ENCODE results near the gene FABP3. TPM values are rescaled to one million over a fixed set of nuclear protein-coding genes. Genes with fewer than 3 reads are reported as not detected.

FABP3 gene
- total and polyA plus RNA-seq, 2 of the 13 experiments (the other 11 are each of a cell fraction or from before 2014, with no cell fraction given): 0.21 to 0.24 TPM

GRCh38 chr1:31400393-31400792 lies 27.5 kb upstream of the FABP3 start:
- DNase-seq (ENCODE audit: low spot score) (no peak), ATAC-seq (no peak), FAIRE-seq (no peak)
- peaks cover 0 to 2% of the 10 kb centered on the region in 2 experiments; a peak in 1 of 5 replicates for H3K27me3 ChIP-seq (ENCODE audit: control insufficient read depth in 1 of 2, insufficient read depth in 2 of 2, low read length in 2 of 2)
- no peak overlapping the region for H3K4me3 ChIP-seq (replicated peaks in 1 of 3; ENCODE audit: insufficient read depth in 1 of 3, low read depth in 2 of 3, low read length in 3 of 3)
- POLR2A ChIA-PET: no interaction called here
- H3K9me3 ChIP-seq (ENCODE audit: low read length): no peaks in the 10 kb centered on the region
- intact Hi-C loops (cut with micrococcal nuclease; ENCODE audit: unreplicated experiment) (no loop called here), in situ Hi-C loops (cut with HindIII; ENCODE audit: extremely low pct_ligation_motif_present, low pct_unique_long_range_greater_than_20kb) (no loop called here)
- peak; percentile 67; the same call in 1 of the 2 replicates for TF ChIP-seq CEBPB (IDR thresholded peaks at IDR 0.05; ENCODE audit: borderline replicate concordance, low read depth, low read length)
- no peak for TF ChIP-seq ZKSCAN1 (IDR thresholded peaks at IDR 0.05; ENCODE audit: low read length)
- no peak overlapping the region for H3K4me2 ChIP-seq (ENCODE audit: low read depth, low read length)
- 40% methylated on average over 3 of the region's 3 CpGs for whole genome bisulfite sequencing (ENCODE audit: low lambda C conversion rate)
- H3K27ac ChIP-seq (ENCODE audit: extremely low read length, insufficient read depth, low read length): no peak overlapping the region
- no peak overlapping the region for H2AFZ ChIP-seq (ENCODE audit: low read length)
- H3K79me2 ChIP-seq (ENCODE audit: insufficient read depth, low read length): no peaks in the 10 kb centered on the region
- H3K9ac ChIP-seq (ENCODE audit: insufficient read depth, low read depth, low read length): no peak overlapping the region
- CTCF ChIA-PET (ENCODE audit: low intra/inter-chr PET ratio, low total read pairs): no interaction called here
- no peaks in the 10 kb centered on the region for H4K20me1 ChIP-seq (ENCODE audit: insufficient read depth, low read length)
- peaks cover 28% of the 10 kb centered on the region for H3K4me1 ChIP-seq (ENCODE audit: insufficient read depth, low read length)
- H3K36me3 ChIP-seq (replicated peaks in 1 of 2; ENCODE audit: control insufficient read depth in 1 of 2, insufficient read depth in 2 of 2, low read length in 2 of 2): no peaks in the 10 kb centered on the region
- no TSS peak for BruUV-seq (replicated peaks)

GRCh38 chr1:31399976-31400375 lies 27.1 kb upstream of the FABP3 start:
- no peaks in the 10 kb centered on the region for H3K36me3 ChIP-seq (replicated peaks in 1 of 2; ENCODE audit: control insufficient read depth in 1 of 2, insufficient read depth in 2 of 2, low read length in 2 of 2)
- WGBS (ENCODE audit: low lambda C conversion rate): 28% methylated on average over 3 of the region's 3 CpGs
- POLR2A ChIA-PET: no interaction called here
- H3K79me2 ChIP-seq (ENCODE audit: insufficient read depth, low read length): no peaks in the 10 kb centered on the region
- no peak overlapping the region for H3K4me3 ChIP-seq (replicated peaks in 1 of 3; ENCODE audit: insufficient read depth in 1 of 3, low read depth in 2 of 3, low read length in 3 of 3)
- peaks cover 32% of the 10 kb centered on the region for H3K4me1 ChIP-seq (ENCODE audit: insufficient read depth, low read length)
- H3K27ac ChIP-seq (ENCODE audit: extremely low read length, insufficient read depth, low read length): no peak overlapping the region
- intact Hi-C loops (cut with micrococcal nuclease; ENCODE audit: unreplicated experiment): no loop called here
- no peak overlapping the region for H3K9ac ChIP-seq (ENCODE audit: insufficient read depth, low read depth, low read length)
- DNase-seq (ENCODE audit: low spot score): no peak
- H3K4me2 ChIP-seq (ENCODE audit: low read depth, low read length): no peak overlapping the region
- BruUV-seq (replicated peaks): no TSS peak
- no peak for FAIRE-seq
- no peak for ATAC-seq
- no peak overlapping the region for H2AFZ ChIP-seq (ENCODE audit: low read length)
- H4K20me1 ChIP-seq (ENCODE audit: insufficient read depth, low read length): no peaks in the 10 kb centered on the region
- CTCF ChIA-PET (ENCODE audit: low intra/inter-chr PET ratio, low total read pairs): no interaction called here
- H3K27me3 ChIP-seq (ENCODE audit: control insufficient read depth in 1 of 2, insufficient read depth in 2 of 2, low read length in 2 of 2): peaks cover 0 to 2% of the 10 kb centered on the region in 2 experiments; a peak in 1 of 5 replicates
- no peaks in the 10 kb centered on the region for H3K9me3 ChIP-seq (ENCODE audit: low read length)
- in situ Hi-C loops (cut with HindIII; ENCODE audit: extremely low pct_ligation_motif_present, low pct_unique_long_range_greater_than_20kb): loop anchor here (5.0 kb wide), 1 partner anchor 152 kb away; no protein-coding TSS in a partner anchor
- TF ChIP-seq TOE1 (CRISPR knock-in tag; IDR thresholded peaks at IDR 0.05) (no peak), ZFP90 (CRISPR knock-in tag; IDR thresholded peaks at IDR 0.05; ENCODE audit: borderline replicate concordance) (no peak), ZNF296 (CRISPR knock-in tag; conservative IDR thresholded peaks at IDR 0.05) (no peak), NBN (conservative IDR thresholded peaks at IDR 0.05) (no peak), ZBTB42 (CRISPR knock-in tag; IDR thresholded peaks at IDR 0.05) (no peak), FUBP1 (CRISPR knock-in tag; IDR thresholded peaks at IDR 0.05; ENCODE audit: borderline replicate concordance) (no peak), SKI (IDR thresholded peaks at IDR 0.05; ENCODE audit: partially characterized antibody) (no peak), ZNF570 (CRISPR knock-in tag; IDR thresholded peaks at IDR 0.05; ENCODE audit: borderline replicate concordance) (no peak), ARID2 (CRISPR knock-in tag; IDR thresholded peaks at IDR 0.05; ENCODE audit: borderline replicate concordance) (no peak), ZNF451 (CRISPR knock-in tag; IDR thresholded peaks at IDR 0.05) (no peak), ZNF317 (CRISPR knock-in tag; IDR thresholded peaks at IDR 0.05) (no peak), KLF15 (CRISPR knock-in tag; IDR thresholded peaks at IDR 0.05; ENCODE audit: borderline replicate concordance) (no peak)
